Keratinocyte (primary cell): ENCODE measurements around the gene SCD.

Experiments
- CTCF ChIP-seq, 3 experiments: IDR thresholded peaks in 1 of 3; conservative IDR thresholded peaks in 1 of 3; optimal IDR thresholded peaks in 1 of 3; 2 replicates in 2 of 3; 3 replicates in 1 of 3; pipeline versions ENCODE3 to v1.5.1; 2011; ENCODE audit warnings: low read length in 3 of 3, mild to moderate bottlenecking in 3 of 3, moderate library complexity in 2 of 3, control low read depth in 1 of 3, inconsistent platforms in 1 of 3; ENCODE audit not compliant: insufficient read depth in 2 of 3; ENCODE audit errors: extremely low read depth in 1 of 3
- EZH2 ChIP-seq: IDR thresholded peaks from one replicate; pipeline ENCODE4 v1.6.1; 2012; ENCODE audit warnings: inconsistent platforms, mild to moderate bottlenecking, low read length, moderate library complexity

DNA sequence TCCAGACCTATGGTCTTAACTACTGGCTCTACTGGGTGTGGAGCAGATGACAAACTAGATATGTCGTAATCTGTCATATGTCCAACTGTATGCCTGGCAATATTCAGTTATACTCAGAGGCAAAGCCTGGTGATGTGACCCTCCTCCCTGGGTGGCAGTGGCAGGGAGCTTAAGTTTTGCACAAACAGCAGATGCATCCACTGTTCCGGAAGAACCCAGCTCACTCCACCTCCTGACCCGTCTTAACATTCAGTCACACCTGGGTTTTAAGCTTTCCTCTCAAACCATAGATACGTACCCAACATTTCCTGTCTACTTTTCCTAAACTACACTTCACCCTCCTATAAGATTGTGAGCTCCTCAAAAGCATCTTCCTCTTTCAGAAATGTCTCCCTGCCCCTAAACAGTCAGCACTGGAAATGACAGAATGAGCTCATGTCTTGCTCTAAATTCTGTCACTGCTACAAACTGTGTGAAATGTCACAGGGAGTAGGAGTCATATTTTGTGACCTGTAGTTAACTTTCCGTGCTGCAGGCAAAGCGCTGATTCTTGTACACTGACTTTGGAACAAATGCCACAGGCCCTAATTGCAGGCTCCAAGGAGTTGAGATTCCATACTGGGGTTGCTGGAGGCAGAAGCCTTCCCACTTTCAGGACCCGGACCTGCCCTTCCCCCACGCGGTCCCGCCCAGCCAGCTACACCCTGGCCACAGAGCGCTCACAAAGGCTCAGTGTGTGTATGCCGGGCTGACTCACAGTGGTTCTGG, 23.9 kb downstream of the SCD start:
- TF ChIP-seq CTCF (optimal IDR thresholded peaks at IDR 0.05 in 1 of 3, IDR thresholded peaks at IDR 0.05 in 1 of 3, conservative IDR thresholded peaks at IDR 0.05 in 1 of 3; ENCODE audit: extremely low read depth in 1 of 3, insufficient read depth in 2 of 3, low read length in 3 of 3) (no peak), EZH2 (no peak)
